OCI-LY7 (cell line): Measurements from ENCODE around the gene GNG14. TPM values are rescaled to one million over a fixed set of nuclear protein-coding genes. Genes with fewer than 3 reads are reported as not detected.

Source experiments
- BruUV-seq: library from RNA; stranded (reverse); fragments of 400-500 nt; replicated peaks from 2 replicates; lab custom pipeline; 2021; lab: Mats Ljungman, UMichigan
- CTCF ChIA-PET: fragments of 300-600 bp; sonication (Branson Sonifier 250); formaldehyde crosslinking; loops from one replicate; lab custom pipeline; 2022; ENCODE audit warnings: antibody characterized with exemption; ENCODE audit not compliant: unreplicated experiment; lab: Charles Lee
- POLR2A ChIA-PET: fragments of 300-600 bp; sonication (Branson Sonifier 250); formaldehyde crosslinking; loops from one replicate; lab custom pipeline; 2022; ENCODE audit warnings: antibody characterized with exemption; lab: Charles Lee
- DNase-seq: peaks from one replicate; pipeline ENCODE4 v3.0.0-alpha.2; 2015; ENCODE audit warnings: low spot score
- H2AFZ ChIP-seq: fragments of 200-600 bp; sonication (generic), shearing (Covaris generic); 2 replicates; pipeline ENCODE4 v1.6.1; 2014; ENCODE audit warnings: mild to moderate bottlenecking, antibody characterized with exemption, low read length, moderate library complexity
- H3K27ac ChIP-seq: fragments of 200-600 bp; sonication (generic); 2 replicates; pipeline ENCODE4 v1.5.1; 2014; ENCODE audit warnings: mixed run types, low read depth, mild to moderate bottlenecking, moderate library complexity, low read length, inconsistent platforms; ENCODE audit not compliant: poor library complexity, severe bottlenecking
- H3K36me3 ChIP-seq: fragments of 200-600 bp; sonication (generic); 2 replicates; pipeline ENCODE4 v1.6.1; 2014; ENCODE audit warnings: mild to moderate bottlenecking, antibody characterized with exemption, low read length, moderate library complexity, mixed read lengths; ENCODE audit not compliant: insufficient read depth
- H3K4me1 ChIP-seq: fragments of 200-600 bp; sonication (generic); 2 replicates; pipeline ENCODE4 v1.5.1; 2014; ENCODE audit warnings: mild to moderate bottlenecking, low read length; ENCODE audit not compliant: insufficient read depth, poor library complexity, severe bottlenecking
- H3K4me2 ChIP-seq: fragments of 200-600 bp; sonication (generic); 2 replicates; pipeline ENCODE4 v1.6.1; 2014; ENCODE audit warnings: mild to moderate bottlenecking, low read length
- H3K4me3 ChIP-seq: fragments of 200-600 bp; sonication (generic); 2 replicates; pipeline ENCODE4 v1.5.1; 2014; ENCODE audit warnings: mild to moderate bottlenecking, low read depth, low read length; ENCODE audit not compliant: poor library complexity, severe bottlenecking
- H3K79me2 ChIP-seq: fragments of 200-600 bp; sonication (generic); 2 replicates; pipeline ENCODE4 v1.6.1; 2016; ENCODE audit warnings: low read depth, mild to moderate bottlenecking, low read length, moderate library complexity, mixed read lengths; ENCODE audit not compliant: insufficient read depth
- H3K9me2 ChIP-seq: fragments of 200-600 bp; sonication (generic); 2 replicates; pipeline ENCODE4 v1.6.1; 2016; ENCODE audit warnings: mild to moderate bottlenecking, low read length, mixed read lengths; ENCODE audit not compliant: insufficient read depth
- H3K9me3 ChIP-seq: fragments of 200-600 bp; sonication (generic); 2 replicates; pipeline ENCODE4 v1.6.1; 2014; ENCODE audit warnings: mild to moderate bottlenecking, mixed run types, low read length, mixed read lengths
- H4K20me1 ChIP-seq: fragments of 200-600 bp; sonication (generic); 2 replicates; pipeline ENCODE4 v1.6.1; 2014; ENCODE audit warnings: mild to moderate bottlenecking, antibody characterized with exemption, low read length, moderate library complexity, mixed read lengths; ENCODE audit not compliant: insufficient read depth
- EZH2phosphoT487 ChIP-seq: fragments of 200-600 bp; sonication (generic); IDR thresholded peaks from 2 replicates; pipeline ENCODE4 v1.6.1; 2018; ENCODE audit warnings: low read depth, borderline replicate concordance, mild to moderate bottlenecking, mixed run types, antibody characterized with exemption, low read length, moderate library complexity, mixed read lengths
- intact Hi-C: fragments of 100-400 bp; cut with micrococcal nuclease; formaldehyde crosslinking; loops from one replicate; pipeline ENCODE4 v1.10.0; 2022; ENCODE audit not compliant: unreplicated experiment
- total RNA-seq, 2 experiments: library from RNA; depleted of rRNA in 1 of 2; stranded (reverse); fragments of >200 nt in 1 of 2; shearing (Covaris generic) in 1 of 2; gene quantifications; 2 replicates each; pipeline ENCODE4 v1.2.3, GENCODE V29; 2014 to 2022
- TF ChIP-seq, protein P1 (sequence below): fragments of 200-600 bp; sonication (generic); conservative IDR thresholded peaks from 2 replicates; pipeline ENCODE4 v1.5.1; 2014; ENCODE audit warnings: mild to moderate bottlenecking, antibody characterized with exemption, low read length, moderate library complexity, mixed read lengths

GNG14 gene
- total RNA-seq, 2 experiments from 2014 or later: 0.93 TPM; not detected in 1

- Histone ChIP-seq H3K4me2 (no peak overlapping the region), H3K36me3 (peaks cover 10% of the 10 kb centered on the region), H3K9me3 (no peaks in the 10 kb centered on the region), H2AFZ (no peak overlapping the region), H3K27ac (no peak overlapping the region), H3K79me2 (no peaks in the 10 kb centered on the region), H3K4me3 (no peak overlapping the region), H3K9me2 (no peaks in the 10 kb centered on the region), H3K4me1 (peaks cover 13% of the 10 kb centered on the region), H4K20me1 (no peaks in the 10 kb centered on the region)
- BruUV-seq: no TSS peak
- intact Hi-C loops: no loop called here
- no peak for DNase-seq
- CTCF ChIA-PET: no interaction called here
- POLR2A ChIA-PET: no interaction called here
- no peak for TF ChIP-seq EZH2phosphoT487
- TF ChIP-seq, protein P1, sequence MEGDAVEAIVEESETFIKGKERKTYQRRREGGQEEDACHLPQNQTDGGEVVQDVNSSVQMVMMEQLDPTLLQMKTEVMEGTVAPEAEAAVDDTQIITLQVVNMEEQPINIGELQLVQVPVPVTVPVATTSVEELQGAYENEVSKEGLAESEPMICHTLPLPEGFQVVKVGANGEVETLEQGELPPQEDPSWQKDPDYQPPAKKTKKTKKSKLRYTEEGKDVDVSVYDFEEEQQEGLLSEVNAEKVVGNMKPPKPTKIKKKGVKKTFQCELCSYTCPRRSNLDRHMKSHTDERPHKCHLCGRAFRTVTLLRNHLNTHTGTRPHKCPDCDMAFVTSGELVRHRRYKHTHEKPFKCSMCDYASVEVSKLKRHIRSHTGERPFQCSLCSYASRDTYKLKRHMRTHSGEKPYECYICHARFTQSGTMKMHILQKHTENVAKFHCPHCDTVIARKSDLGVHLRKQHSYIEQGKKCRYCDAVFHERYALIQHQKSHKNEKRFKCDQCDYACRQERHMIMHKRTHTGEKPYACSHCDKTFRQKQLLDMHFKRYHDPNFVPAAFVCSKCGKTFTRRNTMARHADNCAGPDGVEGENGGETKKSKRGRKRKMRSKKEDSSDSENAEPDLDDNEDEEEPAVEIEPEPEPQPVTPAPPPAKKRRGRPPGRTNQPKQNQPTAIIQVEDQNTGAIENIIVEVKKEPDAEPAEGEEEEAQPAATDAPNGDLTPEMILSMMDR: no peak
These were observed 5.2 kb downstream of the GNG14 start for GRCh38 chr19:12692960-12693359.

DNA sequence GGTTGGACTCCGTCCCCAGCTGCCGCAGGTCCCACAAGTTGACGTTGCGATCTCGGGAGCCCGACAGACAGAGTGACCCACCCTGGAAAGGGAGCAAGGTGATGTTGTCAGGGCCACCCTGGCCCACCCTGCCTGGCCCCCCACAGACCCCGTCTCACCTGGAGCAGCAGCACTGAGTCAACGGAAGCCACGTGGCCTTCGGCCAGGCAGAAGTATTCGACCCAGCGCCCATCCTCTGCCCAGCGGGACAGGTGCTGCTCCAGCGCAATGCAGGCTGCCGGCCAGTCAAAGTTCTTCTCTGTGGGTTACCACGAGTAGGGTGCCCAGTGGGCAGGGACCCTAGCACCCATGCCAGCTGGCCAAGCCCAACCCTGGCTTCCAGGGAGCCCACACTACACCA, 6.8 kb downstream of the GNG14 start:
- Histone ChIP-seq H3K9me3 (no peaks in the 10 kb centered on the region), H3K4me1 (peaks cover 13% of the 10 kb centered on the region), H3K79me2 (no peaks in the 10 kb centered on the region), H2AFZ (no peak overlapping the region), H3K27ac (no peak overlapping the region), H4K20me1 (no peaks in the 10 kb centered on the region), H3K36me3 (peaks cover 25% of the 10 kb centered on the region), H3K4me2 (0 out of 2 replicates have a peak overlapping the region, but pooled peaks have one; percentile 88), H3K4me3 (no peak overlapping the region), H3K9me2 (no peaks in the 10 kb centered on the region)
- no TSS peak for BruUV-seq
- ChIA-PET POLR2A (no interaction called here), CTCF (interaction anchor here (0.6 kb wide), 1 partner anchor 99 kb away, joined by 9 read pairs; no protein-coding TSS in a partner anchor)
- intact Hi-C loops: no loop called here
- TF ChIP-seq, protein P1: no peak
- no peak for TF ChIP-seq EZH2phosphoT487
- no peak for DNase-seq

DNA sequence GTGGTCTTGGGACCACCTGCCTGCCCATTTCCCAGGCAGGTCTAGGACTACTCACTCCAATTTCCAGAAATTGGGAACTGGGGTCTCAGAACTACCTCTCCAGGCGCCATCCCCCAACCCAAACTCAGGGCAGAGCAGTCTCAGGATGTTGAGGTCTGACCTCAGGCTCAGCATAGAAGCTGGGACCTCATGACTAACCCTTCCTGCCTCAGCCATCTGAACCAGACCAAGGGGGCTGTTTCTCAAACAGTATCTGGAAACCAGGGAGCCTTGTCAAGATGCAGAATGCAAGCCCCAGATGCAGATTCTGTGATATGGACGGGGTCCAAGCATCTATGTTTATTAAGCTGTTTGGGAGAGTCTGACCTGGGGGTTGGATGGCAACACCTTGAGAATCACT, 7.3 kb downstream of the GNG14 start:
- no peak overlapping the region for H2AFZ ChIP-seq
- intact Hi-C loops: no loop called here
- H3K4me2 ChIP-seq: peak overlapping the region; percentile 88
- no peaks in the 10 kb centered on the region for H3K9me3 ChIP-seq
- H3K36me3 ChIP-seq: peaks cover 29% of the 10 kb centered on the region
- H3K4me3 ChIP-seq: no peak overlapping the region
- BruUV-seq: no TSS peak
- H3K27ac ChIP-seq: no peak overlapping the region
- ChIA-PET CTCF (no interaction called here), POLR2A (no interaction called here)
- H3K79me2 ChIP-seq: no peaks in the 10 kb centered on the region
- DNase-seq: no peak
- peaks cover 13% of the 10 kb centered on the region for H3K4me1 ChIP-seq
- TF ChIP-seq, protein P1: no peak
- no peak for TF ChIP-seq EZH2phosphoT487
- H3K9me2 ChIP-seq: no peaks in the 10 kb centered on the region
- H4K20me1 ChIP-seq: no peaks in the 10 kb centered on the region
